HG03097 (cell line): ENCODE results near the gene RAB7B.

Experiments used
- ATAC-seq: cut with Tn5 transposase; IDR thresholded peaks from one replicate; pipeline ENCODE4 v1.9.1; 2021; ENCODE audit not compliant: unreplicated experiment, low FRiP score

RAB7B gene

DNA sequence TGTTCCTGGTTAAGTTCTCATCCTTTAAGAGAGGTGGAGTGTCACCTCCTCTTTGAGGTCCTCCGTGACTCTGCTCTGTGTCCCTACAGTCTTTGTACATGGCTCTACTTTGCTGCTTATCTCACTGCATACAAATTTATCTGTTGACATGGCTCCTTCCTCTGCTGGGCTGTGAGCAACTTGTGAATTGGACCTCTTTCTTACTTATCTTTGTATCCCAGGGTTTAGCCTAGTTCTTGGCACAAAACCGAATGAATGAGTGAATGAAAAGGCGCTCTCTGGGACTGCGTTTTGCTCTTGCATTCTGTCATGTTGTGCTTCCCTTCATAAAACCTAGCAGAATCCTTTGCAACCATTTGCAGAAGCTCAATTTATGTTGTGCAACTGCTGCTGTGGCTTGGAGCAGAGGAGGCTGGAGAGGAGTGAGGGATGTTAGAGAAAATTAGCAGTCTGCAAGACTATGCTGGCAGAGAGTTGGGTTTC, 72.4 kb downstream of the RAB7B start:
- ATAC-seq: no peak

GRCh38 chr1:205930195-205930577, 73.0 kb downstream of the RAB7B start:
- ATAC-seq: no peak

DNA sequence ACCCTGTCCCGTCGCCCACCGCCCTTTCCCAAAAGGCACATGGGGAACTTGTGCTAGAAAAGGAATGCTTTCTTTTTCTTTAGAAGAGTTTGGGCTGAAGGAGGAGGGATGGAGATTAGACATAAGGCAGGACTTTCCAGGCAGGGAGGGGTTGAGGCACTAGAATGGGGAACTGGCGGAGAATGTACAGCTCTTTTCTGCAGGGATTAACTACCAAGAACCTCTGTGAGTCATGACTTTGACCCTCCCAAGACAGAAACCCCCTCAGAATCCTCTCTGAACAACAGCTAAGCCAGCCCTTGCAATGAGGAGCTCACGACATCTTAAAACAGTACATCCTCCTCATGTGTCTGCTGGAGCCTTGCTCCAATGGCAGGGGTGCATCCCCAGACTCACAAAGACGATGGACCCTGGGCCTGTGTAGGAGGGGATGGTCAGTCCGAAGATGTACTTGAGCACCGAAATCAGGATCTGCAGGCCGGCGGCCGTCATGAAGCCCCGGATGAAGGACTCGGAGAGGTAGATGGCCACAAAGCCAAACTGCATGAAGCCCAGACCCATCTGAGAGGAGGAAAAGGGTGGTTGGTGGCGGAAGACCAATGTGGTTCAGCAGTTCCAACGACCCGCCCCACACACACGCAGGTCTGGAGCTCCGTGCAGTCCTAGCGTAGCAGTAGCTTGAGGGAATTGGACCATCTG, 73.5 kb downstream of the RAB7B start:
- ATAC-seq: no peak

DNA sequence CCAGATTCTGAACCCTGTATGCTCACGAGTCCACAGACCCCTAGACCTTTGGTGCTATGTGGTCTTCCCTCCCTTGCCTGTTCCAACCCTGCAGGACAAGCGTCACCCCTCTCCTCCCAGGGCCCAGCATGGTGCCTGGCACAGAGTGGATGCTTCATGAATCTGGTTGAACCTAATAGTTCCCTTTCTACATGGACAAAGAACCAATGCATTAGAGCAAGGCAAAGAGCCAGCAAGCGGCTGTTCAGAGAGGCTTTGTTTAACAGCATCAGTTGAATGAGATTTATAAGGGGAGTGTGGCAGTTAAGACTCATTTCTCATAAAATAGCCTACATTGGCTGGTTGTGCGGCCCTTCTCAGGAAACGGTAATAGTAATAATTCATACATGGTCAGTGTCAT, 74.9 kb downstream of the RAB7B start:
- no peak for ATAC-seq

GRCh38 chr1:205927676-205928075, 75.5 kb downstream of the RAB7B start:
- ATAC-seq: no peak

DNA sequence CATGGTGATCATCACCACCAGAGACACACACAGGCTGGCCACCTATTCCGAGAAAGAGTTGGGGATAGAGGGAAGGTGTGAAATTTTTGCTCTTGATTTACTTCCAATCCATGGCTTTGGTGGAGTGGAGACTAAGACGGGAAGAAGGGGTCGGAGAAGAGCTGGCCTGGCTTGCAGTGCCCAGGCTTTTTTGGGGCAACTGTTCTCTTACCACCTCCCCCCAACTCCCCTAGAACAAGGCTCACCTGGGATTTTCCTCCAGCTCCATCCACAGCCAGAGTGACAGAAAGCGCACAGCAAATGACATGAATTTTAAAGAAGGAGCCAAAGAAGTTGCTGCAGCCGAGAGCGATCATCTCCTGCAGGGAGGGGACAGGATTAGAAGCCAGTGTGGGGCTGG, 75.9 kb downstream of the RAB7B start:
- ATAC-seq: no peak
